Fibroblast of pulmonary artery (primary cell): ENCODE results near the gene ZNF555.

Experiments used
- DNase-seq: peaks from one replicate; pipeline ENCODE4 v3.0.0-alpha.2; 2010; ENCODE audit warnings: low read depth
- H3K4me3 ChIP-seq: replicated peaks from 2 replicates; pipeline ENCODE4 v1.5.1; 2011; ENCODE audit warnings: low read depth, mild to moderate bottlenecking, control low read depth, low read length, moderate library complexity
- CTCF ChIP-seq: IDR thresholded peaks from 2 replicates; pipeline ENCODE4 v1.5.1; 2011; ENCODE audit warnings: mild to moderate bottlenecking, control low read depth, low read length, inconsistent platforms; ENCODE audit errors: missing control alignments

ZNF555 gene

GRCh38 chr19:2803486-2804155 is 37.7 kb upstream of the ZNF555 start:
- TF ChIP-seq CTCF, result no peak
- H3K4me3 ChIP-seq, result no peak overlapping the region
- no peak for DNase-seq

- no peak for DNase-seq
- no peak for TF ChIP-seq CTCF
- no peak overlapping the region for H3K4me3 ChIP-seq
These were observed 36.9 kb upstream of the ZNF555 start for GRCh38 chr19:2804156-2805004.

GRCh38 chr19:2805261-2805900 is 35.9 kb upstream of the ZNF555 start:
- TF ChIP-seq CTCF, result no peak
- H3K4me3 ChIP-seq, result no peak overlapping the region
- DNase-seq, result no peak

GRCh38 chr19:2805991-2806649 is 35.2 kb upstream of the ZNF555 start:
- TF ChIP-seq CTCF, result no peak
- no peak overlapping the region for H3K4me3 ChIP-seq
- no peak for DNase-seq

GRCh38 chr19:2806736-2807378 is 34.4 kb upstream of the ZNF555 start:
- H3K4me3 ChIP-seq, result no peak overlapping the region
- DNase-seq, result no peak
- TF ChIP-seq CTCF, result no peak

- no peak overlapping the region for H3K4me3 ChIP-seq
- no peak for DNase-seq
- TF ChIP-seq CTCF, result no peak
These were observed 33.7 kb upstream of the ZNF555 start for GRCh38 chr19:2807379-2808128.
